ENCODE results near the gene DNAH8.

Gene DNAH8

DNA sequence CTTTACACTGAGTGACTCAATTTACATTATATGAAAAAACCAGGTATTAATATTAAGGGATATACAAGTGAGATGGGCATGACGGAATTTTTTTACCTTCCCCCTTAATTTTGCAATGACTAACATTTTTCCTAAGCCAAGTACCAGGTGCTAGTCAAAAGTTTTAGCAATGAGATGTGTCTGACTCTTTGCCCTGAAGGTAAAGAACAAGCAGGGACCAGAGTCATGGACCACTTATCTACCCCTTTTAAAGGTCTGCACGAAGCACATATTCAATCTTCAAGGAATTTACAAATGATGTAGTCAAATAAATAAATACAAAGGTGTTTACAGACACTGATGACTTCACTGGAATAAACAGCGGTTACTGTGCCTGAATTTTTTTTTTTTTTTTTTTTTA, 13.6 kb upstream of the DNAH8 start:
- DNase-seq (ENCODE audit: low read depth), result no peak
- no peak overlapping the region for H3K4me3 ChIP-seq (replicated peaks; ENCODE audit: low read depth, low read length)

GRCh38 chr6:38702558-38703397, 12.3 kb upstream of the DNAH8 start, which contains the start of gene GLO1:
Gene GLO1 (minus strand): TSS chr6:38703145. CDS start chr6:38703054, 91 bp downstream.
- DNase-seq (ENCODE audit: low read depth), result peak; percentile 99
- H3K4me3 ChIP-seq (replicated peaks; ENCODE audit: low read depth, low read length), result peak within 1 kb of the TSS; percentile 72
- TF ChIP-seq, protein P1, sequence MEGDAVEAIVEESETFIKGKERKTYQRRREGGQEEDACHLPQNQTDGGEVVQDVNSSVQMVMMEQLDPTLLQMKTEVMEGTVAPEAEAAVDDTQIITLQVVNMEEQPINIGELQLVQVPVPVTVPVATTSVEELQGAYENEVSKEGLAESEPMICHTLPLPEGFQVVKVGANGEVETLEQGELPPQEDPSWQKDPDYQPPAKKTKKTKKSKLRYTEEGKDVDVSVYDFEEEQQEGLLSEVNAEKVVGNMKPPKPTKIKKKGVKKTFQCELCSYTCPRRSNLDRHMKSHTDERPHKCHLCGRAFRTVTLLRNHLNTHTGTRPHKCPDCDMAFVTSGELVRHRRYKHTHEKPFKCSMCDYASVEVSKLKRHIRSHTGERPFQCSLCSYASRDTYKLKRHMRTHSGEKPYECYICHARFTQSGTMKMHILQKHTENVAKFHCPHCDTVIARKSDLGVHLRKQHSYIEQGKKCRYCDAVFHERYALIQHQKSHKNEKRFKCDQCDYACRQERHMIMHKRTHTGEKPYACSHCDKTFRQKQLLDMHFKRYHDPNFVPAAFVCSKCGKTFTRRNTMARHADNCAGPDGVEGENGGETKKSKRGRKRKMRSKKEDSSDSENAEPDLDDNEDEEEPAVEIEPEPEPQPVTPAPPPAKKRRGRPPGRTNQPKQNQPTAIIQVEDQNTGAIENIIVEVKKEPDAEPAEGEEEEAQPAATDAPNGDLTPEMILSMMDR (IDR thresholded peaks at IDR 0.05; ENCODE audit: low read length, missing control alignments), result no peak

More for the DNA sequence above, 13.6 kb upstream of the DNAH8 start:
- TF ChIP-seq, protein P1 (IDR thresholded peaks at IDR 0.05; ENCODE audit: low read length, missing control alignments), result no peak

DNA sequence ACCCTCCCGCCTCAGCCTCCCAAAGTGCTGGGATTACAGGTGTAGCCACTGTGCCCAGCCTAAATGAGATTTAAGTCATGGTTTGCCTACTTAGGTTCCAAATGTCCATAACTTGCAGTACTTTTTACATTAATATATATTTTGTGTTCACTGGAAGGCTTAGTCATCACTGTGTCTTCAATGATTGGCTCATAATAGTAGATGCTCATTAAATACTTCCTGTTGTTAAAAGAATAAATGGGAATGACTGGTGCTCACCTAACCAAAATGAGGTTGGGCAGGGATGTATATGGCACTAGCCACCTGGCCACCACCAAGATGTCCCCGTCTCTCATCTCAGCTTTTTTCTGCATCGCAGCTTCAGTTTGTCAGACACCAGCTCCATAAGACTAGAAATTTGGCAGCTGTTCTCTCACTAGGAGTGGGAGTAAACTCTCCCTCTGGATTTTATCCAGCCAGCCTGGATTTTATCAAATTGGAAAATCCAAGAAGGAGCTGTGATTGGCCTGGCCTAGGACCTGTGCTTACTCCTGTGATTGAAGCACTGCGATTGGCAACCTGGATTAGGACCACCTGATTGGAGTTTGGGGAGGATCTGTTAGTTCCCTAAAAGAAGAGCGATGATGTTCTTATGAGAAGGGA, 11.0 kb upstream of the DNAH8 start:
- TF ChIP-seq, protein P1 (IDR thresholded peaks at IDR 0.05; ENCODE audit: low read length, missing control alignments), result no peak
- DNase-seq (ENCODE audit: low read depth), result peak; percentile 40
- no peak overlapping the region for H3K4me3 ChIP-seq (replicated peaks; ENCODE audit: low read depth, low read length)

DNA sequence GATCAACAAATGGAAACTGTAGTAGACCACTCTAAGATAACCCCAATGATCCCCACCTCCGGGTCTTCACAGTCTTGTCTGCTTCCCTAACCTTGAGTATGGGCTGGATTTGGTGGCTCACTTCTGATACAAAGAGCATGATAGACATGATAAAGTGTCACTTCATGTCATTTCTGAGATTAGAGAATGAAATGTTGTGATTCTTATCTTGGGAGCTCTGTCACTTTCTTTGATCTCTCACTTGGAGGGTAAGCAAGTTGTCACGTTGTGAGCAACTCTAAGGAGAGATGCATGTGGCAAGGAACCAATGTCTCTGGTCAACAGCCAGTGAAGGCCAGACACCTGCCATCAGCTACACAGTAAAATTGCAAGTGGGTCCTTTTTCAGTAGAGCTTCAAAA, 9.2 kb upstream of the DNAH8 start:
- no peak overlapping the region for H3K4me3 ChIP-seq (replicated peaks; ENCODE audit: low read depth, low read length)
- DNase-seq (ENCODE audit: low read depth), result no peak
- TF ChIP-seq, protein P1 (IDR thresholded peaks at IDR 0.05; ENCODE audit: low read length, missing control alignments), result no peak

DNA sequence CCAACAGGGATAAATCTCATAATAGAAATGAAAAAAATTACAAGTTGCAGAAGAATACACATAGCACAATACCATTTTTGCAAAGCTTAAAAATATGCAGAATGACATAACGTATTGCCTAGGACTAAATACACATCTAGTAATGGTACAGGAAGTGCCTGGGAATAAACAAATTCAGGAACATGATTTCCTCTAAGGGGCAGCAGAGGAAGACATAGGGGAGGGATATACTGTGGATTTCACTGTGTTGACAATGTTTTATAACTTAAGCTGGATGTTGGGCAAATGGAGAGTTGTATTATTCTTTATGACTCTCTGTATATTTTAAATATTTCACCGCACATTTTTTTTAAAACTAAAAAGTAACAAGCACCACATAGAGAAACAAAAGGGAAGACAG, 6.6 kb upstream of the DNAH8 start:
- TF ChIP-seq, protein P1 (IDR thresholded peaks at IDR 0.05; ENCODE audit: low read length, missing control alignments), result no peak
- H3K4me3 ChIP-seq (replicated peaks; ENCODE audit: low read depth, low read length), result no peak overlapping the region
- DNase-seq (ENCODE audit: low read depth), result no peak

DNA sequence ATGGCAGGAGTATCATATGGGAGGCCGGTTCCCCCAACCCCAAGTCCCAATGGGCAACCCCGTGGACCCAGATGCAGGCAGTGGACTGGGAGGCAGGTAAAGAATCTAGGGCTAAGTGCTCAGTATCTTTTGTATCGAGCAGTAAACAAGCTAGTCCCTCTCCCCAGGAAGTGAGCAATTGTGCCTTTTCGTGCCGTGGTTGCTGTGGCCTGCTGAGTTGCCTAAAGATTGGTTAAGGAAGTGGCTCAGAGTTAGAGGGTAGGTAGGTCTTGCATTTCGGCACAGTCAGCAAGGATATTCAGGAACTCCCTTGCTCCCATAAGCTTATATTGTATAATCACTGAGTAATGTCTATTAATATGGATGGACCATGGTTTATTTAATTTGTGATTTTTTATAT, 1.3 kb upstream of the DNAH8 start:
- TF ChIP-seq, protein P1 (IDR thresholded peaks at IDR 0.05; ENCODE audit: low read length, missing control alignments), result no peak
- no peak for DNase-seq (ENCODE audit: low read depth)
- no peak overlapping the region for H3K4me3 ChIP-seq (replicated peaks; ENCODE audit: low read depth, low read length)
